ENCODE results near the gene ATP5PD.

DNA sequence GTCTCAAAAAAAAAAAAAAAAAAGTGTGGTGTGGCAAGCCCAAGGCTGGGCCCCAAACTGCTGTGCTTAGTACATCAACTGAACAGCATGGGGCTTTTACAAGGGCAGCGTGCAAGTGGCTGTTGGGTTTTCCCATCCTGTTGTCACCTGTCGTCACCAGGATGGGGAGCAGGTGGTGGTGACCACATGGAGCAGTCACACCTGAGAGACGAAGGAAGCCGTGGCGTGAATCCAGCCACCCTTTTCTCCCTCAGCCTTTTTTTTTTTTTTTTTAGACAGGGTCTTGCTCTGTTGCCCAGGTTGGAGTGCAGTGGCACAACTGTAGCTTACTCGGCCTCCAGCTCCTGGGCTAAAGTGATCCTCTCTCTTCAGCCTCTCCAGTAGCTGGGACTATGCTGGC is 38.4 kb downstream of the ATP5PD start:
- TF ChIP-seq CTCF (IDR thresholded peaks at IDR 0.05; ENCODE audit: borderline replicate concordance, extremely low read depth, low read length, poor library complexity, severe bottlenecking), result no peak
- TF ChIP-seq EZH2 (IDR thresholded peaks at IDR 0.05; ENCODE audit: borderline replicate concordance, low read depth, low read length, severe bottlenecking), result no peak
